ENCODE data around the gene MEGF10. TPM values are rescaled to one million over a fixed set of nuclear protein-coding genes. Genes with fewer than 3 reads are reported as not detected.

Gene MEGF10
- total RNA-seq, 1 experiment from 2014 or later, result not detected

GRCh38 chr5:127293373-127293772 lies 2.8 kb downstream of the MEGF10 start:
- Histone ChIP-seq H3K4me2 (no peak overlapping the region), H3K4me1 (replicated peaks; ENCODE audit: insufficient read depth) (no peaks in the 10 kb centered on the region), H3K79me2 (ENCODE audit: low read depth) (no peaks in the 10 kb centered on the region), H3K36me3 (ENCODE audit: low read depth) (no peaks in the 10 kb centered on the region), H3K4me3 (no peak overlapping the region), H4K20me1 (ENCODE audit: insufficient read depth) (no peaks in the 10 kb centered on the region), H3K9me3 (ENCODE audit: insufficient read depth, low read depth) (no peaks in the 10 kb centered on the region), H2AFZ (no peak overlapping the region), H3F3A (ENCODE audit: insufficient read depth, low read depth) (no peaks in the 10 kb centered on the region), H3K27me3 (ENCODE audit: insufficient read depth, low read depth) (no peaks in the 10 kb centered on the region), H3K9me2 (ENCODE audit: insufficient read depth) (no peaks in the 10 kb centered on the region), H3K27ac (no peak overlapping the region)
- TF ChIP-seq CTCF (conservative IDR thresholded peaks at IDR 0.05) (no peak), EZH2 (IDR thresholded peaks at IDR 0.05; ENCODE audit: low read depth) (no peak)
- ChIA-PET POLR2A (ENCODE audit: unreplicated experiment) (no interaction called here), CTCF (no interaction called here)
- intact Hi-C loops (cut with micrococcal nuclease; ENCODE audit: unreplicated experiment), result no loop called here
- no TSS peak for BruUV-seq (replicated peaks)
- DNase-seq, result no peak

- Histone ChIP-seq H4K20me1 (ENCODE audit: insufficient read depth) (no peaks in the 10 kb centered on the region), H3K4me3 (no peak overlapping the region), H3K79me2 (ENCODE audit: low read depth) (no peaks in the 10 kb centered on the region), H3K4me1 (replicated peaks; ENCODE audit: insufficient read depth) (no peaks in the 10 kb centered on the region), H3K9me3 (ENCODE audit: insufficient read depth, low read depth) (no peaks in the 10 kb centered on the region), H3K36me3 (ENCODE audit: low read depth) (no peaks in the 10 kb centered on the region), H3K27me3 (ENCODE audit: insufficient read depth, low read depth) (no peaks in the 10 kb centered on the region), H3F3A (ENCODE audit: insufficient read depth, low read depth) (no peaks in the 10 kb centered on the region), H2AFZ (no peak overlapping the region), H3K27ac (no peak overlapping the region), H3K9me2 (ENCODE audit: insufficient read depth) (no peaks in the 10 kb centered on the region), H3K4me2 (no peak overlapping the region)
- POLR2A ChIA-PET (ENCODE audit: unreplicated experiment), result no interaction called here
- TF ChIP-seq CTCF (conservative IDR thresholded peaks at IDR 0.05) (no peak), EZH2 (IDR thresholded peaks at IDR 0.05; ENCODE audit: low read depth) (no peak)
- no TSS peak for BruUV-seq (replicated peaks)
- intact Hi-C loops (cut with micrococcal nuclease; ENCODE audit: unreplicated experiment), result no loop called here
- DNase-seq, result no peak
- CTCF ChIA-PET, result no interaction called here
Observed at GRCh38 chr5:127294829-127295228, 4.2 kb downstream of the MEGF10 start.

GRCh38 chr5:127295454-127295853 lies 4.9 kb downstream of the MEGF10 start:
- ChIA-PET CTCF (no interaction called here), POLR2A (ENCODE audit: unreplicated experiment) (no interaction called here)
- no peaks in the 10 kb centered on the region for H3K27me3 ChIP-seq (ENCODE audit: insufficient read depth, low read depth)
- intact Hi-C loops (cut with micrococcal nuclease; ENCODE audit: unreplicated experiment), result no loop called here
- H3K27ac ChIP-seq, result no peak overlapping the region
- no TSS peak for BruUV-seq (replicated peaks)
- H3F3A ChIP-seq (ENCODE audit: insufficient read depth, low read depth), result no peaks in the 10 kb centered on the region
- H3K9me3 ChIP-seq (ENCODE audit: insufficient read depth, low read depth), result no peaks in the 10 kb centered on the region
- H3K4me3 ChIP-seq, result no peak overlapping the region
- no peaks in the 10 kb centered on the region for H4K20me1 ChIP-seq (ENCODE audit: insufficient read depth)
- no peaks in the 10 kb centered on the region for H3K79me2 ChIP-seq (ENCODE audit: low read depth)
- no peaks in the 10 kb centered on the region for H3K36me3 ChIP-seq (ENCODE audit: low read depth)
- no peaks in the 10 kb centered on the region for H3K4me1 ChIP-seq (replicated peaks; ENCODE audit: insufficient read depth)
- H3K4me2 ChIP-seq, result no peak overlapping the region
- no peak for DNase-seq
- no peak overlapping the region for H2AFZ ChIP-seq
- H3K9me2 ChIP-seq (ENCODE audit: insufficient read depth), result no peaks in the 10 kb centered on the region
- TF ChIP-seq CTCF (conservative IDR thresholded peaks at IDR 0.05), result no peak

Data from PC-9 (cell line).